Measurements from ENCODE around the gene NLRP6.

Gene NLRP6

GRCh38 chr11:256952-257737 lies 21.1 kb upstream of the NLRP6 start:
- no peak for DNase-seq

DNA sequence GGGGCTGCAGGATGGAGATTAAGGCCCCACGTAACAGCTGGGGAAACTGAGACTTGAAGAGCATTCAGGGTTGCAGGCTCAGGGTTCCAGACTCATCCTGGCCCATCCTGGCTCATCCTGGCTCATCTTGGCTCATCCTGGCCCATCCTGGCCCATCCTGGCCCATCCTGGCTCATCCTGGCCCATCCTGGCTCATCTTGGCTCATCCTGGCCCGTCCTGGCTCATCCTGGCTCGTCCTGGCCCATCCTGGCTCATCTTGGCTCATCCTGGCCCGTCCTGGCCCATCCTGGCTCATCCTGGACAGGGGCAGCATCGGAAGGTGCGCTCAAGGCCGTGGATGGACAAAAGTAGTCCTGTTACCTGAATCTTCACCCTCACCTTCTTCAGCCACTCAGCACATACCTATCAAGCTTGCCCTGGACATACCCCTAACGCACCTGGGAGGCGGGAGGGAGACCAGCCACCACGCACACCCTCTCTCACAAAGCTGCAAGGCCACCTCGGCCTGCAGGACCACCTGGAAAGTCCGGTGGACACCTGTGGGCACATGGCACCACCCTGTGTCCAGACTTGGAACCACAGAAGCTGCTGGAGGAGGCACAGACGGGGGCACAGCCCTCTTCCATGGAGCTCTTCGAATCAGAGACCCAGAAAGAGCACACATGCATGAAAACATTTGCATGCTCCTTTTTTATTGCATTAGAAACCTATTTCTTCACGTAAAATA lies 20.3 kb upstream of the NLRP6 start:
- no peak for DNase-seq

GRCh38 chr11:259413-259812 lies 18.8 kb upstream of the NLRP6 start:
- no peak for DNase-seq

DNA sequence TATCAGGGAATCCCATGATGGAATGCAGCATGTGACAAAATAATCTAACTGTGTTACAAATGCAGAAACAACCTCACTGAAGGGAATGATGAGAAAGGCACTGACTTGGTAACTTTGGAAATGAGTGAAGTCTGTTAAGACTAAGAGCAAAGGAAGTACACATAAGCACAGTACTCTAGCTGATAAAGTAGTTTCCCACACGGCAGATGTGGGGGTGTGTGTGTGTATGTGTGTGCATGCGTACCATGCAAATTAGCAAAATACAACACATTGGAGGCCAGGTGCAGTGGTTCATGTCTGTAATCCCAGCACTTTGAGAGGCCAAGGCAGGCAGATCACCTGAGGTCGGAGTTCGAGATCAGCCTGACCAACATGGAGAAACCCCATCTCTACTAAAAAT lies 16.6 kb upstream of the NLRP6 start:
- DNase-seq = no peak

DNA sequence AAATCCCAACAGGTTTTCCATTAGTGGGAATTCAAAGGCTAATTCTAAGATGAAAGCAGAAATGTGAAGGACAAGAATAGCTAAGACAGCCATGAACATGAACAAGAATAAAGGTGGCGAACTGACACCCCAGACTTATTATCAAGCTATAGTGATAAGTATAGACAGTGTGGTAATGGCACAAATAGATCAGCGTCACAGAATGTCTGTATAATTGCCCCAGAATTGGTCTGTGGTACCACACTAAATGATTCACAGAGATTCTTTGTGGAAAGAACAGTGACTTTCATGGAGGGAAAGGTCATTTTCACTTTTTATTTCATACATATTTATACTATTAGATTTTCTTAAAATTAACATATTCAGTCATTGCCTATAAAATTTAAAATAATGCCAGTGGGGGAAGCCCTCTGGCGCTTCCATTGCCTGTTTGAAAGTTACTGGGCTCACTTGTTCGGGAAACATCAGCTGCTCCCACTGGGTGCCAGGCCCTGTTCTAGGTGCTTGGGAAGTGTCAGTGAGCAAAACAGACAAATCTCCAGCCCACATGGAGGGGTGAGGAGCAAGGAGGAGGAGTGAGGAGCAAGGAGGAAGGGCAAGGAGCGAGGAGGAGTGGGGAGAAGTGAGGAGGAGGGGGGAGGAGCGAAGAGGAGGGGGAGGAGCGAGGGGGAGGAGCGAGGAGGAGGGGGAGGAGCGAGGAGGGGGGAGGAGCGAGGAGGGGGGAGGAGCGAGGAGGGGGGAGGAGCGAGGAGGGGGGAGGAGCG lies 11.3 kb upstream of the NLRP6 start:
- DNase-seq = peak; percentile 20 to 72 (median 58)

GRCh38 chr11:267491-267994 lies 10.7 kb upstream of the NLRP6 start:
- peak; percentile 72 to 87 (median 78) for DNase-seq

- DNase-seq = peak; percentile 92 to 96 (median 92)
Measured at GRCh38 chr11:268716-269145, 9.5 kb upstream of the NLRP6 start.

- DNase-seq = peak; percentile 83 to 97 (median 91)
Measured at GRCh38 chr11:269146-269890, 8.9 kb upstream of the NLRP6 start.

GRCh38 chr11:270451-271318 lies 7.5 kb upstream of the NLRP6 start:
- no peak for DNase-seq

GRCh38 chr11:271319-271715 lies 6.9 kb upstream of the NLRP6 start:
- no peak for DNase-seq

DNA sequence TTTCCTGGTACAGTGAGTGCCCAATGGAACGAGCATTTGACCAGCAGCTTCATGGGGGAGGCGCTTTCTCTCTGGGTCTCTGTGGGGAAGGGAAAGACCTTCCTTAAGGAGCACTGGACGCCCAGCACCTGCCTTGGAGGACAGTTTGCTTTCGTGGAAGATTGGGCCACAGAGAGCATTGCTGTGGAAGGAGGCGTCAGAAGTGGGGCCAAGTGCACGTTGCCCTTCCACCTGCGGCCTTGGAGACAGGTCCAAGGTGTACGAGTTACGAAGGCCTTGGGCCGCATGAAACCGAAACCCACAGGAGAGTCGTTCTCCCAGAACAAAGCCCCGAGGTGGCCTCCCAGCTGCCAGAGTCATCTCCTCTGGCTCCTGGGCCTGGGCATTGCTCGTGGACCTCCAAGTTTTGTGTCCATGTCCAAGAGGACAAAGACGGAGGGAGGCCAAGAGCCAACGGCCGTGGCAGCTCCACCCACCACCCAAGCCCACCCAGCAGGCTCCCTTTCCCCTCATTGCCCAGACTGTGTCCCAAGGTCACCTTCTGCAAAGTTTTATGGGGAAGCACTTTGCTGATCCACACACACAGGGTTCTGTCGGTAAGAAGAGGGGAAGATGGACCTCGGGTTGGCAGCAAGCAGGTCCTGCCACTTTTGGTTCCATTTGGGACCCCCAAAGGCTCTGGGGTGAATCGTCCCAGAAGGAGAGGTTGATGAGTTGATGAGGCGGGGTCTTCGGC lies 5.8 kb upstream of the NLRP6 start:
- no peak for DNase-seq

GRCh38 chr11:272931-273198 lies 5.3 kb upstream of the NLRP6 start:
- no peak for DNase-seq

GRCh38 chr11:276219-276618 lies 2.0 kb upstream of the NLRP6 start:
- DNase-seq = no peak

DNA sequence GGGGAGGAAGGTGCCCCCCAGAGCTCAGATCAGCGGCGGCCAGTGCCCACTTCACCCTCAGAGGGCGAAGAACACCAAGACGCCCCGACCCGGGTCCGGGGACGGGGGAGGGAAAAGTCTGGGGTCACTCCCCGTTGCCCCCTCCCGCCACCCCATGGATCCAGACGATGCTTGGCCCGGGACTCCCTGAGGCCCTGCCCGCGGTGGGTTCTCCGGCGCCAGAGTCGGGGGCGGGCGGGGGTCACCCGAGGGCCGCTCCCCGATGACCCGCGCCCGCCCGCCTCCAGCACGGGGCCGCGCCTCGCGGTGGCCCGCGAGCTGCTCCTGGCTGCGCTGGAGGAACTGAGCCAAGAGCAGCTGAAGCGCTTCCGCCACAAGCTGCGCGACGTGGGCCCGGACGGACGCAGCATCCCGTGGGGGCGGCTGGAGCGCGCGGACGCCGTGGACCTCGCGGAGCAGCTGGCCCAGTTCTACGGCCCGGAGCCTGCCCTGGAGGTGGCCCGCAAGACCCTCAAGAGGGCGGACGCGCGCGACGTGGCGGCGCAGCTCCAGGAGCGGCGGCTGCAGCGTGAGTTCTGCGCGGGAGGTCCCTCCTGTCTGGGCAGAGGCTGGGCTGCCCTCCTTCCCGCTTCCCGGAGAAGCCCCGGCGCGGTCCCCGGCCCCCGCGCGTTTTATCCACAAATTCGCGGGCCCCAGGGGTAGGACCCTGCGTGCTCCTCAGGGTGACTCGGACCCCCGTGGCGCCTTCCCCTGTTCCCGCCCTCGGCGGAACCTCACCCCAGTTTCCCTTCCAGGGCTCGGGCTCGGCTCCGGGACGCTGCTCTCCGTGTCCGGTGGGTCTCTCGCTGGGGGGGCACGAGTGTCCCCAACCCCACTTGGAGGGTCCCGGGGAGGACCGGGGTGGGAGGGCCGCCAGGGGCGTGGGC lies 1.1 kb downstream of the NLRP6 start:
- peak in 3 of 4 experiments; percentile 24 to 63 (median 54) for DNase-seq

DNA sequence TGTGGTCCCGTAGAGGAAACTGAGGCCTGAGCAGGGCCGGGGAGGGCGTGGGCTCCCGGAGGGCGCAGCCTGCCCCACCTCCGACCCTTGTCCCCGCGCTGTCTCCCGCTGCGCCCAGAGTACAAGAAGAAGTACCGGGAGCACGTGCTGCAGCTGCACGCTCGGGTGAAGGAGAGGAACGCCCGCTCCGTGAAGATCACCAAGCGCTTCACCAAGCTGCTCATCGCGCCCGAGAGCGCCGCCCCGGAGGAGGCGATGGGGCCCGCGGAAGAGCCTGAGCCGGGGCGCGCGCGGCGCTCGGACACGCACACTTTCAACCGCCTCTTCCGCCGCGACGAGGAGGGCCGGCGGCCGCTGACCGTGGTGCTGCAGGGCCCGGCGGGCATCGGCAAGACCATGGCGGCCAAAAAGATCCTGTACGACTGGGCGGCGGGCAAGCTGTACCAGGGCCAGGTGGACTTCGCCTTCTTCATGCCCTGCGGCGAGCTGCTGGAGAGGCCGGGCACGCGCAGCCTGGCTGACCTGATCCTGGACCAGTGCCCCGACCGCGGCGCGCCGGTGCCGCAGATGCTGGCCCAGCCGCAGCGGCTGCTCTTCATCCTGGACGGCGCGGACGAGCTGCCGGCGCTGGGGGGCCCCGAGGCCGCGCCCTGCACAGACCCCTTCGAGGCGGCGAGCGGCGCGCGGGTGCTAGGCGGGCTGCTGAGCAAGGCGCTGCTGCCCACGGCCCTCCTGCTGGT lies 1.9 kb downstream of the NLRP6 start:
- peak; percentile 40 to 84 (median 61) for DNase-seq

DNA sequence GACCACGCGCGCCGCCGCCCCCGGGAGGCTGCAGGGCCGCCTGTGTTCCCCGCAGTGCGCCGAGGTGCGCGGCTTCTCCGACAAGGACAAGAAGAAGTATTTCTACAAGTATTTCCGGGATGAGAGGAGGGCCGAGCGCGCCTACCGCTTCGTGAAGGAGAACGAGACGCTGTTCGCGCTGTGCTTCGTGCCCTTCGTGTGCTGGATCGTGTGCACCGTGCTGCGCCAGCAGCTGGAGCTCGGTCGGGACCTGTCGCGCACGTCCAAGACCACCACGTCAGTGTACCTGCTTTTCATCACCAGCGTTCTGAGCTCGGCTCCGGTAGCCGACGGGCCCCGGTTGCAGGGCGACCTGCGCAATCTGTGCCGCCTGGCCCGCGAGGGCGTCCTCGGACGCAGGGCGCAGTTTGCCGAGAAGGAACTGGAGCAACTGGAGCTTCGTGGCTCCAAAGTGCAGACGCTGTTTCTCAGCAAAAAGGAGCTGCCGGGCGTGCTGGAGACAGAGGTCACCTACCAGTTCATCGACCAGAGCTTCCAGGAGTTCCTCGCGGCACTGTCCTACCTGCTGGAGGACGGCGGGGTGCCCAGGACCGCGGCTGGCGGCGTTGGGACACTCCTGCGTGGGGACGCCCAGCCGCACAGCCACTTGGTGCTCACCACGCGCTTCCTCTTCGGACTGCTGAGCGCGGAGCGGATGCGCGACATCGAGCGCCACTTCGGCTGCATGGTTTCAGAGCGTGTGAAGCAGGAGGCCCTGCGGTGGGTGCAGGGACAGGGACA lies 2.7 kb downstream of the NLRP6 start:
- DNase-seq = peak in 3 of 4 experiments; percentile 34 to 58 (median 53)

- DNase-seq = no peak
Measured at GRCh38 chr11:281486-282161, 3.4 kb downstream of the NLRP6 start.
